IMR-90 (cell line): Measurements from ENCODE around the gene CASQ1.

Experiments
- BHLHE40 ChIP-seq: fragments of 150-350 bp; IDR thresholded peaks from 2 replicates; pipeline ENCODE4 v1.6.1; 2016; ENCODE audit warnings: mild to moderate bottlenecking, low read depth, low read length
- CEBPB ChIP-seq: IDR thresholded peaks from 2 replicates; pipeline ENCODE4 v1.6.1; 2012; ENCODE audit warnings: low read depth, low read length, improper control_type of control experiment
- CHD1 ChIP-seq: IDR thresholded peaks from 2 replicates; pipeline ENCODE4 v1.6.1; 2012; ENCODE audit warnings: low read depth, low read length, improper control_type of control experiment
- CTCF ChIP-seq: conservative IDR thresholded peaks from 2 replicates; pipeline ENCODE4 v1.5.1; 2012; ENCODE audit warnings: mild to moderate bottlenecking, low read depth, low read length, improper control_type of control experiment
- ELK1 ChIP-seq: fragments of 150-350 bp; IDR thresholded peaks from 2 replicates; pipeline ENCODE4 v1.6.1; 2016; ENCODE audit warnings: low read depth, mild to moderate bottlenecking, low read length, moderate library complexity, borderline replicate concordance
- MAFK ChIP-seq: IDR thresholded peaks from 2 replicates; pipeline ENCODE4 v1.6.1; 2012; ENCODE audit warnings: low read depth, low read length, improper control_type of control experiment
- MAZ ChIP-seq: IDR thresholded peaks from 2 replicates; pipeline ENCODE4 v1.6.1; 2012; ENCODE audit warnings: low read depth, mild to moderate bottlenecking, low read length, improper control_type of control experiment, moderate library complexity, borderline replicate concordance
- NFE2L2 ChIP-seq: fragments of 150-350 bp; IDR thresholded peaks from 2 replicates; pipeline ENCODE4 v1.6.1; 2016; ENCODE audit warnings: low read depth, mild to moderate bottlenecking, low read length
- POLR2A ChIP-seq: IDR thresholded peaks from 2 replicates; pipeline ENCODE4 v1.6.1; 2012; ENCODE audit warnings: mild to moderate bottlenecking, low read depth, low read length
- RAD21 ChIP-seq: IDR thresholded peaks from 2 replicates; pipeline ENCODE4 v1.6.1; 2012; ENCODE audit warnings: low read length, improper control_type of control experiment
- RCOR1 ChIP-seq: IDR thresholded peaks from 2 replicates; pipeline ENCODE4 v1.6.1; 2012; ENCODE audit warnings: mild to moderate bottlenecking, low read length, improper control_type of control experiment; ENCODE audit not compliant: insufficient replicate concordance
- RFX5 ChIP-seq: IDR thresholded peaks from 2 replicates; pipeline ENCODE4 v1.8.0; 2012; ENCODE audit warnings: low read depth, mild to moderate bottlenecking, low read length, moderate library complexity
- SMC3 ChIP-seq: fragments of 150-350 bp; IDR thresholded peaks from 2 replicates; pipeline ENCODE4 v1.6.1; 2016; ENCODE audit warnings: low read depth, mild to moderate bottlenecking, antibody characterized with exemption, low read length, moderate library complexity
- USF2 ChIP-seq: fragments of 150-350 bp; IDR thresholded peaks from 2 replicates; pipeline ENCODE4 v1.6.1; 2017; ENCODE audit warnings: mild to moderate bottlenecking, antibody characterized with exemption, low read length, low read depth

- TF ChIP-seq BHLHE40, result no peak
- no peak for TF ChIP-seq RFX5
- TF ChIP-seq CEBPB, result no peak
- no peak for TF ChIP-seq CTCF
- no peak for TF ChIP-seq POLR2A
- TF ChIP-seq CHD1, result no peak
- TF ChIP-seq MAZ, result no peak
- no peak for TF ChIP-seq ELK1
- TF ChIP-seq SMC3, result no peak
- no peak for TF ChIP-seq MAFK
- no peak for TF ChIP-seq RAD21
- no peak for TF ChIP-seq USF2
- no peak for TF ChIP-seq RCOR1
- no peak for TF ChIP-seq NFE2L2
These were observed 12.7 kb upstream of the CASQ1 start for GRCh38 chr1:160177667-160178066.
